Muscle of leg (tissue), 11 donors: ENCODE data around the gene CZIB. TPM values are rescaled to one million over a fixed set of nuclear protein-coding genes. Genes with fewer than 3 reads are reported as not detected.
"Not testable (repeated sequence)": the region's sequence is repeated elsewhere in the genome, so short reads cannot be mapped to it uniquely, and the experiment has no call there.

ENCODE experiments used
- DNase-seq: peaks from one replicate; pipeline ENCODE4 v3.0.0; 2013
- H3K27ac ChIP-seq: one replicate; pipeline ENCODE4 v1.5.1; 2013; ENCODE audit warnings: mild to moderate bottlenecking, low read length, control low read depth
- H3K27me3 ChIP-seq: one replicate; pipeline ENCODE4 v1.6.1; 2013; ENCODE audit warnings: low read length; ENCODE audit not compliant: control insufficient read depth, insufficient read depth
- H3K36me3 ChIP-seq: one replicate; pipeline ENCODE4 v1.6.1; 2013; ENCODE audit warnings: low read length; ENCODE audit not compliant: control insufficient read depth, insufficient read depth
- H3K4me1 ChIP-seq: one replicate; pipeline ENCODE4 v1.6.1; 2013; ENCODE audit warnings: low read length; ENCODE audit not compliant: control insufficient read depth, insufficient read depth
- H3K4me3 ChIP-seq: one replicate; pipeline ENCODE4 v1.5.1; 2013; ENCODE audit warnings: low read length, control low read depth
- H3K9me3 ChIP-seq: replicated peaks from 2 replicates; pipeline ENCODE4 v1.6.1; 2013; ENCODE audit warnings: low read depth, low read length; ENCODE audit not compliant: control insufficient read depth
- WGBS: methylation state at CpG from one replicate; pipeline ENCODE4 v1.1.5; 2013; ENCODE audit warnings: missing lambda C conversion rate; ENCODE audit not compliant: insufficient coverage; 5-methylcytosine and 5-hydroxymethylcytosine counted together
- polyA plus RNA-seq, 8 donors: library from polyadenylated mRNA; unstranded; fragments of 120-200 nt; gene quantifications; one replicate each; pipeline versions ENCODE4 v1.2.1 to v1.2.3, GENCODE V29; 2013; ENCODE audit warnings: inconsistent platforms in 1 of 8, low replicate concordance in 1 of 8; ENCODE audit not compliant: insufficient read length in 8 of 8, insufficient read depth in 1 of 8
- total RNA-seq: library from RNA; stranded (reverse); fragments of 120-200 nt; gene quantifications from one replicate; pipeline ENCODE4 v1.2.4, GENCODE V29; 2013

Gene CZIB
- total and polyA plus RNA-seq, 9 donors: 59.3 to 78.6 (median 71.3) TPM

GRCh38 chr1:53210352-53210751 lies 10.1 kb downstream of the CZIB start:
- Histone ChIP-seq H3K4me1 (no peaks in the 10 kb centered on the region), H3K36me3 (peaks cover 57% of the 10 kb centered on the region), H3K9me3 (peaks cover 7% of the 10 kb centered on the region), H3K27ac (no peak overlapping the region), H3K27me3 (no peaks in the 10 kb centered on the region), H3K4me3 (no peak overlapping the region)
- no peak for DNase-seq
- 73% methylated on average over 3 of the region's 7 CpGs for WGBS

GRCh38 chr1:53207726-53208125 lies 12.7 kb downstream of the CZIB start:
- no peak overlapping the region for H3K4me3 ChIP-seq
- no CpG with 5 or more reads among the region's 1 CpG for WGBS
- peaks cover 7% of the 10 kb centered on the region for H3K9me3 ChIP-seq
- peaks cover 51% of the 10 kb centered on the region for H3K36me3 ChIP-seq
- no peak overlapping the region for H3K27ac ChIP-seq
- H3K4me1 ChIP-seq: no peaks in the 10 kb centered on the region
- H3K27me3 ChIP-seq: no peaks in the 10 kb centered on the region
- peak; percentile 38 for DNase-seq

- H3K27ac ChIP-seq: no peak overlapping the region
- H3K4me3 ChIP-seq: no peak overlapping the region
- no CpG with 5 or more reads among the region's 1 CpG for WGBS
These were observed 13.6 kb downstream of the CZIB start for GRCh38 chr1:53206735-53207379.

GRCh38 chr1:53206083-53206685 lies 14.2 kb downstream of the CZIB start:
- not testable (repeated sequence) for H3K4me1 ChIP-seq, H3K27ac ChIP-seq, DNase-seq, H3K9me3 ChIP-seq, H3K4me3 ChIP-seq, H3K27me3 ChIP-seq
- 100% methylated on average over 1 of the region's 3 CpGs for WGBS
- H3K36me3 ChIP-seq: peaks cover 47% of the 10 kb centered on the region

More at GRCh38 chr1:53206735-53207379, 13.6 kb downstream of the CZIB start:
- H3K4me1 ChIP-seq: no peaks in the 10 kb centered on the region
- H3K27me3 ChIP-seq: no peaks in the 10 kb centered on the region
- H3K36me3 ChIP-seq: peaks cover 53% of the 10 kb centered on the region
- peaks cover 7% of the 10 kb centered on the region for H3K9me3 ChIP-seq
- DNase-seq: no peak

GRCh38 chr1:53205496-53205895 lies 14.9 kb downstream of the CZIB start:
- peaks cover 40% of the 10 kb centered on the region for H3K36me3 ChIP-seq
- not testable (repeated sequence) for DNase-seq, H3K4me1 ChIP-seq, H3K9me3 ChIP-seq, H3K27ac ChIP-seq, H3K27me3 ChIP-seq, H3K4me3 ChIP-seq
- WGBS: 91% methylated on average over 1 of the region's 1 CpG

- Histone ChIP-seq H3K4me3 (no peak overlapping the region), H3K27me3 (no peaks in the 10 kb centered on the region), H3K9me3 (peaks cover 7% of the 10 kb centered on the region), H3K27ac (no peak overlapping the region), H3K36me3 (peaks cover 28% of the 10 kb centered on the region), H3K4me1 (peaks cover under 1% of the 10 kb centered on the region)
- DNase-seq: no peak
- 92% methylated on average over 2 of the region's 3 CpGs for WGBS
These were observed 17.0 kb downstream of the CZIB start for GRCh38 chr1:53203466-53203865.

- Histone ChIP-seq H3K27me3 (no peaks in the 10 kb centered on the region), H3K4me1 (peaks cover 21% of the 10 kb centered on the region), H3K36me3 (peaks cover 10% of the 10 kb centered on the region), H3K9me3 (no peaks in the 10 kb centered on the region), H3K4me3 (no peak overlapping the region), H3K27ac (no peak overlapping the region)
- DNase-seq: peak; percentile 26
- 20% methylated on average over 2 of the region's 4 CpGs for WGBS
These were observed 22.2 kb downstream of the CZIB start for GRCh38 chr1:53198241-53198651.

- peaks cover 7% of the 10 kb centered on the region for H3K36me3 ChIP-seq
- peak; percentile 38 for DNase-seq
- no peaks in the 10 kb centered on the region for H3K9me3 ChIP-seq
- H3K4me1 ChIP-seq: peaks cover 21% of the 10 kb centered on the region
- H3K27me3 ChIP-seq: no peaks in the 10 kb centered on the region
- H3K4me3 ChIP-seq: peak overlapping the region; percentile 90
- peak overlapping the region; percentile 86 for H3K27ac ChIP-seq
- WGBS: 22% methylated on average over 13 of the region's 13 CpGs
These were observed 22.9 kb downstream of the CZIB start for GRCh38 chr1:53197291-53198200.

- peak; percentile 98 for DNase-seq
- Histone ChIP-seq H3K4me3 (peak within 1 kb of the TSS; percentile 90), H3K27me3 (no peaks in the 10 kb centered on the region), H3K4me1 (peaks cover 21% of the 10 kb centered on the region), H3K9me3 (no peaks in the 10 kb centered on the region), H3K36me3 (peaks cover 2% of the 10 kb centered on the region), H3K27ac (peak within 1 kb of the TSS; percentile 86)
- WGBS: under 1% methylated on average over 53 of the region's 57 CpGs
These were observed 23.7 kb downstream of the CZIB start, which contains the start of gene CPT2 for GRCh38 chr1:53196485-53197290. TSS of gene CPT2 (plus strand) at chr1:53196824. CDS start at chr1:53196944, 120 bp downstream.
